WTC11 (cell line): ENCODE data around the gene MYLK2. TPM values are rescaled to one million over a fixed set of nuclear protein-coding genes. Genes with fewer than 3 reads are reported as not detected.
A peak's percentile ranks its signal among the peaks of the same experiment; 100 is the strongest.

Experiments used
- ATAC-seq: fragments of 200-7000 bp; cut with Tn5 transposase; 2 replicates; pipeline ENCODE4 v1.10.0; 2021; ENCODE audit warnings: mild to moderate bottlenecking, moderate library complexity
- CTCF ChIA-PET: fragments of 300-600 bp; sonication (Branson Sonifier 250); formaldehyde crosslinking; loops from one replicate; lab custom pipeline; 2021; ENCODE audit warnings: antibody characterized with exemption; lab: Charles Lee
- POLR2A ChIA-PET: fragments of 350-600 bp; sonication (Branson Sonifier 250); formaldehyde crosslinking; loops from one replicate; lab custom pipeline; 2021; ENCODE audit warnings: antibody characterized with exemption; lab: Charles Lee
- DNase-seq: peaks from one replicate; pipeline ENCODE4 v3.0.0; 2021; ENCODE audit warnings: low spot score
- H3K27ac Mint-ChIP-seq: 2 replicates; pipeline ENCODE4 v1.8.0; 2021; ENCODE audit warnings: mixed read lengths
- H3K27me3 Mint-ChIP-seq: 2 replicates; pipeline ENCODE4 v1.8.0; 2021; ENCODE audit warnings: low read depth, mild to moderate bottlenecking, moderate library complexity, mixed read lengths
- H3K36me3 Mint-ChIP-seq: 2 replicates; pipeline ENCODE4 v1.8.0; 2021; ENCODE audit warnings: mixed read lengths
- H3K4me1 Mint-ChIP-seq: 2 replicates; pipeline ENCODE4 v1.8.0; 2022; ENCODE audit warnings: mixed read lengths
- H3K4me3 Mint-ChIP-seq: 2 replicates; pipeline ENCODE4 v1.8.0; 2021; ENCODE audit warnings: mild to moderate bottlenecking, moderate library complexity, mixed read lengths
- H3K9me3 Mint-ChIP-seq: 2 replicates; pipeline ENCODE4 v1.8.0; 2021; ENCODE audit warnings: mixed read lengths
- AR ChIP-seq: fragments of 250-450 bp; sonication (Bioruptor Pico); IDR thresholded peaks from 2 replicates; pipeline ENCODE4 v1.9.0; 2021; ENCODE audit warnings: mild to moderate bottlenecking
- ARID4B ChIP-seq: sonication (generic); formaldehyde crosslinking; IDR thresholded peaks from 2 replicates; pipeline ENCODE4 v1.8.0; 2023; ENCODE audit warnings: missing genetic modification reagents, mild to moderate bottlenecking, borderline replicate concordance
- E2F5 ChIP-seq: sonication (generic); formaldehyde crosslinking; IDR thresholded peaks from 2 replicates; pipeline ENCODE4 v1.8.1; 2022; ENCODE audit warnings: mild to moderate bottlenecking, moderate library complexity, missing genetic modification reagents
- PREB ChIP-seq: sonication (generic); formaldehyde crosslinking; IDR thresholded peaks from 2 replicates; pipeline ENCODE4 v1.8.1; 2022; ENCODE audit warnings: mild to moderate bottlenecking, missing genetic modification reagents, moderate library complexity, borderline replicate concordance
- TCF7 ChIP-seq: sonication (generic); formaldehyde crosslinking; IDR thresholded peaks from 2 replicates; pipeline ENCODE4 v1.8.0; 2022; ENCODE audit warnings: mild to moderate bottlenecking, low read depth, missing genetic modification reagents, moderate library complexity
- ZNF532 ChIP-seq: fragments of 250-450 bp; sonication (Bioruptor Pico); IDR thresholded peaks from 2 replicates; pipeline ENCODE4 v1.9.0; 2021; ENCODE audit warnings: mild to moderate bottlenecking, borderline replicate concordance
- total RNA-seq: library from RNA; stranded (reverse); gene quantifications from 3 replicates; pipeline ENCODE4 v1.2.3, GENCODE V29; 2021
- TF ChIP-seq, protein P1 (sequence below): sonication (generic); formaldehyde crosslinking; conservative IDR thresholded peaks from 2 replicates; pipeline ENCODE4 v1.8.1; 2023; ENCODE audit warnings: mild to moderate bottlenecking, low read depth, missing genetic modification reagents, moderate library complexity
- TF ChIP-seq, protein P2 (sequence below): sonication (generic); formaldehyde crosslinking; conservative IDR thresholded peaks from 2 replicates; pipeline ENCODE4 v1.8.1; 2022; ENCODE audit warnings: mild to moderate bottlenecking, missing genetic modification reagents

The MYLK2 gene
- total RNA-seq, 1 experiment from 2014 or later: 0.28 TPM

- TF ChIP-seq ARID4B (CRISPR knock-in tag): no peak
- TF ChIP-seq PREB (CRISPR knock-in tag): no peak
- TF ChIP-seq TCF7: no peak
- TF ChIP-seq, protein P1, sequence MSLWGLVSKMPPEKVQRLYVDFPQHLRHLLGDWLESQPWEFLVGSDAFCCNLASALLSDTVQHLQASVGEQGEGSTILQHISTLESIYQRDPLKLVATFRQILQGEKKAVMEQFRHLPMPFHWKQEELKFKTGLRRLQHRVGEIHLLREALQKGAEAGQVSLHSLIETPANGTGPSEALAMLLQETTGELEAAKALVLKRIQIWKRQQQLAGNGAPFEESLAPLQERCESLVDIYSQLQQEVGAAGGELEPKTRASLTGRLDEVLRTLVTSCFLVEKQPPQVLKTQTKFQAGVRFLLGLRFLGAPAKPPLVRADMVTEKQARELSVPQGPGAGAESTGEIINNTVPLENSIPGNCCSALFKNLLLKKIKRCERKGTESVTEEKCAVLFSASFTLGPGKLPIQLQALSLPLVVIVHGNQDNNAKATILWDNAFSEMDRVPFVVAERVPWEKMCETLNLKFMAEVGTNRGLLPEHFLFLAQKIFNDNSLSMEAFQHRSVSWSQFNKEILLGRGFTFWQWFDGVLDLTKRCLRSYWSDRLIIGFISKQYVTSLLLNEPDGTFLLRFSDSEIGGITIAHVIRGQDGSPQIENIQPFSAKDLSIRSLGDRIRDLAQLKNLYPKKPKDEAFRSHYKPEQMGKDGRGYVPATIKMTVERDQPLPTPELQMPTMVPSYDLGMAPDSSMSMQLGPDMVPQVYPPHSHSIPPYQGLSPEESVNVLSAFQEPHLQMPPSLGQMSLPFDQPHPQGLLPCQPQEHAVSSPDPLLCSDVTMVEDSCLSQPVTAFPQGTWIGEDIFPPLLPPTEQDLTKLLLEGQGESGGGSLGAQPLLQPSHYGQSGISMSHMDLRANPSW: no peak
- TF ChIP-seq, protein P2, sequence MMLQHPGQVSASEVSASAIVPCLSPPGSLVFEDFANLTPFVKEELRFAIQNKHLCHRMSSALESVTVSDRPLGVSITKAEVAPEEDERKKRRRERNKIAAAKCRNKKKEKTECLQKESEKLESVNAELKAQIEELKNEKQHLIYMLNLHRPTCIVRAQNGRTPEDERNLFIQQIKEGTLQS: no peak
- no peak for TF ChIP-seq AR (CRISPR knock-in tag)
- TF ChIP-seq ZNF532 (CRISPR knock-in tag): no peak
- TF ChIP-seq, all 79 proteins: peak for 0
Measured at GRCh38 chr20:31781945-31782344, 37.2 kb upstream of the MYLK2 start (continued).

DNA sequence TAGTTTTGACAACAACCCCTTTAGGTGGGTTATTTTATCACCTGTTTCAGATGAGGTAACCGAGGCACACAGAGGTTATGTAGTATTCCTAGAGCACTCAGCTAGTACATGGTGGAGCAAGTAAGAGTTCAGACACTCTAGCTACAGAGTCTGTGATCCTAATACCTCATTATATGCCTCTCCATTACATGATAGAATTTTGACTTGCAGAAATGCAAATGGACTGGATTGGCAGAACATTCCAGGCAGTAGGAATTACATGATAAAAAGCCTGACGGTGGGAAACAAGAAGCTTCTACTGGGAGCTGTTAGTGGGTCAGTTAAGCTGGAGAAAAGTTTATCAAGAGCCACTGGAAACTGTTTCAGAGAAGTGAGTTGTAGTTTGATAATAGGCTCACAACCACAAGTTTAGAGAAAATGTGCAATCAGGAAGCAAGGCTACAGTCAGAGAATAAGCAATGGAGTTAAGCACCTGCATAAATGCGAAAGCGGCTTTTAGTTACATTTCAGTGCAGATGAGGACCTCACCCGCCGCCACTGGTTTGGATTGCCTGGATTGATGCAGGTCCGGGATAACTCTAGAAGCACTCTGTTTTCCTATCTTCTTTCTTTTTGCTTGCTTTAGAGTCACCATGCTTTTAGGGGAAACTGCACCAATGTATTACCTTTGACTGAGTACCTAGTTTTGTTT lies 34.7 kb upstream of the MYLK2 start:
- Mint-ChIP-seq H3K4me1 (peaks cover 21% of the 10 kb centered on the region), H3K9me3 (no peaks in the 10 kb centered on the region), H3K4me3 (no peak overlapping the region), H3K27me3 (no peaks in the 10 kb centered on the region), H3K36me3 (peaks cover 82% of the 10 kb centered on the region), H3K27ac (peak overlapping the region; percentile 66)
- no peak; the same call in 1 of the 2 replicates for ATAC-seq
- no peak for TF ChIP-seq E2F5 (CRISPR knock-in tag)
- CTCF ChIA-PET: interaction anchor here (0.8 to 1.2 kb wide), 3 partner anchors 34 to 224 kb away, joined by 3 to 4 read pairs (median 3); no protein-coding TSS in a partner anchor
- DNase-seq: no peak
- POLR2A ChIA-PET: no interaction called here
